C4-2B (cell line): ENCODE results near the gene LMO4.

Source experiments
- ZFX ChIP-seq: fragments of 450-650 bp; IDR thresholded peaks from 2 replicates; pipeline ENCODE4 v1.6.1; 2017
- TF ChIP-seq, protein P1 (sequence below): fragments of 450-650 bp; conservative IDR thresholded peaks from 2 replicates; pipeline ENCODE4 v1.5.1; 2017; ENCODE audit warnings: mild to moderate bottlenecking

GRCh38 chr1:87330885-87331364 is 2.2 kb downstream of the LMO4 start:
- TF ChIP-seq, protein P1, sequence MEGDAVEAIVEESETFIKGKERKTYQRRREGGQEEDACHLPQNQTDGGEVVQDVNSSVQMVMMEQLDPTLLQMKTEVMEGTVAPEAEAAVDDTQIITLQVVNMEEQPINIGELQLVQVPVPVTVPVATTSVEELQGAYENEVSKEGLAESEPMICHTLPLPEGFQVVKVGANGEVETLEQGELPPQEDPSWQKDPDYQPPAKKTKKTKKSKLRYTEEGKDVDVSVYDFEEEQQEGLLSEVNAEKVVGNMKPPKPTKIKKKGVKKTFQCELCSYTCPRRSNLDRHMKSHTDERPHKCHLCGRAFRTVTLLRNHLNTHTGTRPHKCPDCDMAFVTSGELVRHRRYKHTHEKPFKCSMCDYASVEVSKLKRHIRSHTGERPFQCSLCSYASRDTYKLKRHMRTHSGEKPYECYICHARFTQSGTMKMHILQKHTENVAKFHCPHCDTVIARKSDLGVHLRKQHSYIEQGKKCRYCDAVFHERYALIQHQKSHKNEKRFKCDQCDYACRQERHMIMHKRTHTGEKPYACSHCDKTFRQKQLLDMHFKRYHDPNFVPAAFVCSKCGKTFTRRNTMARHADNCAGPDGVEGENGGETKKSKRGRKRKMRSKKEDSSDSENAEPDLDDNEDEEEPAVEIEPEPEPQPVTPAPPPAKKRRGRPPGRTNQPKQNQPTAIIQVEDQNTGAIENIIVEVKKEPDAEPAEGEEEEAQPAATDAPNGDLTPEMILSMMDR = no peak
- TF ChIP-seq ZFX = no peak
